ENCODE measurements around the gene KIAA0513. TPM values are rescaled to one million over a fixed set of nuclear protein-coding genes. Genes with fewer than 3 reads are reported as not detected.

KIAA0513 gene
- total RNA-seq, 3 donors from 2014 or later = 31.9 to 36.5 (median 33.5) TPM

- Histone ChIP-seq H3K9me3 (no peaks in the 10 kb centered on the region), H3K36me3 (ENCODE audit: low read depth) (no peaks in the 10 kb centered on the region), H3K4me1 (ENCODE audit: low read depth) (no peaks in the 10 kb centered on the region), H3K4me3 (no peak overlapping the region)
- TF ChIP-seq CTCF (IDR thresholded peaks at IDR 0.05) = no peak
- DNase-seq (no peak), ATAC-seq (no peak)
- intact Hi-C loops (cut with DNase I, micrococcal nuclease) = no loop called here
Observed at GRCh38 chr16:85104147-85104546, 76.6 kb downstream of the KIAA0513 start.

GRCh38 chr16:85104821-85105391 lies 77.3 kb downstream of the KIAA0513 start:
- DNase-seq (no peak), ATAC-seq (peak; percentile 80)
- Histone ChIP-seq H3K4me1 (ENCODE audit: low read depth) (no peaks in the 10 kb centered on the region), H3K9me3 (no peaks in the 10 kb centered on the region), H3K4me3 (no peak overlapping the region), H3K36me3 (ENCODE audit: low read depth) (no peaks in the 10 kb centered on the region)
- no peak for TF ChIP-seq CTCF (IDR thresholded peaks at IDR 0.05)
- intact Hi-C loops (cut with DNase I, micrococcal nuclease) = no loop called here

GRCh38 chr16:85105475-85105874 lies 77.9 kb downstream of the KIAA0513 start:
- DNase-seq = no peak
- intact Hi-C loops (cut with DNase I, micrococcal nuclease) = no loop called here
- H3K4me1 ChIP-seq (ENCODE audit: low read depth) = no peaks in the 10 kb centered on the region
- ATAC-seq = no peak
- H3K4me3 ChIP-seq = no peak overlapping the region
- H3K36me3 ChIP-seq (ENCODE audit: low read depth) = no peaks in the 10 kb centered on the region
- no peaks in the 10 kb centered on the region for H3K9me3 ChIP-seq
- no peak for TF ChIP-seq CTCF (IDR thresholded peaks at IDR 0.05)

GRCh38 chr16:85107083-85107482 lies 79.5 kb downstream of the KIAA0513 start:
- DNase-seq (no peak), ATAC-seq (no peak)
- Histone ChIP-seq H3K4me3 (no peak overlapping the region), H3K4me1 (ENCODE audit: low read depth) (no peaks in the 10 kb centered on the region), H3K36me3 (ENCODE audit: low read depth) (no peaks in the 10 kb centered on the region), H3K9me3 (no peaks in the 10 kb centered on the region)
- TF ChIP-seq CTCF (IDR thresholded peaks at IDR 0.05) = no peak
- intact Hi-C loops (cut with DNase I, micrococcal nuclease) = no loop called here

- no peak for TF ChIP-seq CTCF (IDR thresholded peaks at IDR 0.05)
- H3K9me3 ChIP-seq = no peaks in the 10 kb centered on the region
- no peak for ATAC-seq
- H3K36me3 ChIP-seq (ENCODE audit: low read depth) = no peaks in the 10 kb centered on the region
- H3K4me3 ChIP-seq = no peak overlapping the region
- DNase-seq = no peak
- no peaks in the 10 kb centered on the region for H3K4me1 ChIP-seq (ENCODE audit: low read depth)
- intact Hi-C loops (cut with DNase I, micrococcal nuclease) = no loop called here
Observed at GRCh38 chr16:85107532-85107931, 79.9 kb downstream of the KIAA0513 start.

- TF ChIP-seq CTCF (IDR thresholded peaks at IDR 0.05) = no peak
- no peak for DNase-seq
- intact Hi-C loops (cut with DNase I, micrococcal nuclease) = loop anchor here in 1 of 2 donors (10.0 kb wide), 1 partner anchor 135 kb away; no protein-coding TSS in a partner anchor
- Histone ChIP-seq H3K4me3 (no peak overlapping the region), H3K4me1 (ENCODE audit: low read depth) (no peaks in the 10 kb centered on the region), H3K9me3 (no peaks in the 10 kb centered on the region), H3K36me3 (ENCODE audit: low read depth) (no peaks in the 10 kb centered on the region)
- no peak for ATAC-seq
Observed at GRCh38 chr16:85110105-85110504, 82.5 kb downstream of the KIAA0513 start.

All from mucosa of descending colon (tissue), 3 donors.